GM10847 (cell line): ENCODE measurements around the gene GYS1.
A peak's percentile ranks its signal among the peaks of the same experiment; 100 is the strongest.

Source experiments
- POLR2A ChIP-seq: IDR thresholded peaks from 2 replicates; pipeline ENCODE4 v1.6.1; 2011; ENCODE audit not compliant: insufficient read length; ENCODE audit errors: extremely low read depth

GYS1 gene

DNA sequence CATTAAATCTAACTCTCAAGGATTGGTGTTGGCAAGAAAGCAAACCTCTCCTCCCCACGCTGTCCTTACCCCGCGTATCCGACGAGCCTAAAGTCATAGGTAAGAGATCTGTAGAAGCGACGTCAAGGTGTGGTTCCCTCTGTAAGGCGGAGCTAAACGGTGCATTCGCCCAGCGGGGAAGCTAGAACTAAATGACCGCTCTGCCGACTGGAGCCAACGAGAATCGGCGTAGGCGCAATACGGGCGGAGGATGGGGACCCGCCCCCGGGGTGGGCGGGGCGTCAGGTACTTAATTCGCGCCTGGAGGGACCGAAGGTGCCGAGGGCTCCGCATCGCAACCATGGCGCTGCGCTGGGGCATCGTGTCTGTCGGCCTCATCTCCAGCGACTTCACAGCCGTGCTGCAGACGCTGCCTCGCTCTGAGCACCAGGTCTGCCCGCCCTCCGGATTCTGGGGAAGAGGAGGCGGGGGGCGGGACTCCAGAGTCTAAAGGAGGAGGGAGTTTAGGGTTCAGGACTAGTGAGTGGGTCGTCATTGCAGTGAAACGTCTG lies 59.7 kb downstream of the GYS1 start, which contains the start of gene DHDH:
Gene DHDH, plus strand, starts transcription at position 318 of the 551 bp plus-strand sequence. Its CDS starts 23 bp downstream, at position 341.
- TF ChIP-seq POLR2A = peak; percentile 12

GRCh38 chr19:48928164-48929025 lies 64.7 kb downstream of the GYS1 start:
- no peak for TF ChIP-seq POLR2A

DNA sequence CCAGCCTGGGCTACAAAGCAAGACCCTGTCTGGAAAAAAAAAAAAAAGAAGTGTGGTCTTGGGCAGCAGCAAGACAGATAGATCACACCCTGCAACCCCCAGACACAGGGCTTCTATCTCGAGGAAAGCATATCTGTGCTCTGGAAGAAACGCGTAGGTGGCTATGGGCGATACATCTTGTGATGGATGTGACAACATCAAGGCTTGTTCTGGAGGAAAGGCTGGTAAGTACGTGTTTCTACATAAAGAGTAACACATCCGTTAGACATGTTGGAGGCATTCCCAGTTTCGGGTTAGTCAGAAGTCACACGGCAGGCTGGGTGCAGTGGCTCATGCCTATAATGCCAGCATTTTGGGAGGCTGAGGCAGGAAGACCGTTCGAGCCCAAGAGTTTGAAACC lies 66.2 kb downstream of the GYS1 start:
- no peak for TF ChIP-seq POLR2A

DNA sequence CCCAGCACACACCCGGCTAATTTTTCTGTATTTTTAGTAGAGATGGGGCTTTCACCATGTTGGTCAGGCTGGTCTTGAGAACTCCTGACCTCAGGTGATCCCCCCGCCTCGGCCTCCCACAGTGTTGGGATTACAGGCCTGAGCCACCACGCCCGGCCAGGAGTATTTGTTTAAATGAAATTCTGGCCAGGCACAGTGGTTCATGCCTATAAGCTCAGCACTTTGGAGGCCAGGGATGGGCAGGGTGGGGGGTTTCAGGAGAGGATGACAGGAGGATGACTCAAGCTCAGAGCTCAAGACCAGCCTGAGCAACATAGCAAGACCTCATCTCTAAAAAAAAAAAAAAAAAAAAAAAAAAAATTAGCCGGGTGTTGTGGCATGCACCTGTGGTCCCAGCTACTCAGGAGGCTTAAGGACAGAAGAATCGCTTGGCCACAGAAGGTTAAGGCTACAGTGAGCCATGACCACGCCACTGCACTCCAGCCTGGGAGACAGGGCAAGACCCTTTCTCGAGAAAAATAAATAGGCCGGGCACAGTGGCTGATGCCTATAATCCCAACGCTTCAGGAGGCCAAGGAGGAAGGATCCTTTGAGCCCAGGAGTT lies 67.8 kb downstream of the GYS1 start:
- TF ChIP-seq POLR2A = no peak

GRCh38 chr19:48922548-48923490 lies 70.3 kb downstream of the GYS1 start:
- no peak for TF ChIP-seq POLR2A

DNA sequence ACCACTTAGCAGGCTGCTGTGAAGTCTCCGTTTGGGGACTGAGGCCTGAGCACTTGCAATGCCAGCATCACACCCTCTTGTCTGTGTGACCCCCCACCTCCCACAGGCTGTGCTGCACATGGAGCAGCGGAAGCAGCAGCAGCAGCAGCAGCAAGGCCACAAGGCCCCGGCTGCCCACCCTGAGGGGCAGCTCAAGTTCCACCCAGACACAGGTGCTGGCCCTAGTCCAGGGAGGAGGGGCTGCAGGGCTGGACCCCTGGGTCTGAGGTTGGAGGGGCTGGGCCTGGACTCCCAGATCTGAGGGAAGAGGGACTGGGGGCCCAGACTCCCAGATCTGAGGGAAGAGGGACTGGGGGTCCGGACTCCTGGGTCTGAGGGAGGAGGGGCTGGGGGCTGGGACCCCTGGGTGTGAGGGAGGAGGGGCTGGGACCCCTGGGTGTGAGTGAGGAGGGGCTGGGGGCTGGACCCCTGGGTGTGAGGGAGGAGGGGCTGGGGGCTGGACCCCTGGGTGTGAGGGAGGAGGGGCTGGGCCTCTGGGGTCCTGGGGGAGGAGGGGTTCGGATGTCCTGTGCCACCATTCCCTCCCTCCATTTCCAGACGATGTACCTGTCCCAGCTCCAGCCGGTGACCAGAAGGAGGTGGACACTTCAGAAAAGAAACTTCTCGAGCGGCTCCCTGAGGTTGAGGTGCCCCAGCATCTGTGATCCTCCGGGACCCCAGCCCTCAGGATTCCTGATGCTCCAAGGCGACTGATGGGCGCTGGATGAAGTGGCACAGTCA lies 71.2 kb downstream of the GYS1 start:
- no peak for TF ChIP-seq POLR2A

- no peak for TF ChIP-seq POLR2A
Observed at GRCh38 chr19:48920949-48921348, 72.2 kb downstream of the GYS1 start.

DNA sequence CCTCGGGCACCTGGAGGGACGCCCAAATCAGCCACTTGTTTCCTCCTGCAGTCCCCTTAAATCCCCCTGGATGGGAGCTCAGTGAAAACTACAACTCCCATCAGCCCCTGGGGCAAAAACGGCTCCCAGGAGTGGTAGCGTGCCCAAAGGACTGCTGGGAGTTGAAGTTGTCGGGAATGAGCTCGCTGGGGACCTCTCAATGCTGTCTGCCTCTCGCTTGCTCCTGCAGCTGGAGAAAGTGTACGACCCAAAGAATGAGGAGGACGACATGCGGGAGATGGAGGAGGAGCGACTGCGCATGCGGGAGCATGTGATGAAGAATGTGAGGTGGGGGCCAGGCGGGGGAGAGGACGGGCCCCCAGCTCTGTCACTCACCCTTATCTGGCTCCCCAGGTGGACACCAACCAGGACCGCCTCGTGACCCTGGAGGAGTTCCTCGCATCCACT lies 74.3 kb downstream of the GYS1 start:
- no peak for TF ChIP-seq POLR2A
